GM20000 (cell line): Measurements from ENCODE around the gene ZNF503.

Experiments used
- DNase-seq: peaks from one replicate; pipeline ENCODE4 v3.0.0; 2012; ENCODE audit warnings: low spot score
- TF ChIP-seq, protein P1 (sequence below): IDR thresholded peaks from 2 replicates; pipeline ENCODE4 v1.5.1; 2012; ENCODE audit warnings: mild to moderate bottlenecking, control low read depth; ENCODE audit errors: extremely low read depth, missing control alignments

Gene ZNF503

DNA sequence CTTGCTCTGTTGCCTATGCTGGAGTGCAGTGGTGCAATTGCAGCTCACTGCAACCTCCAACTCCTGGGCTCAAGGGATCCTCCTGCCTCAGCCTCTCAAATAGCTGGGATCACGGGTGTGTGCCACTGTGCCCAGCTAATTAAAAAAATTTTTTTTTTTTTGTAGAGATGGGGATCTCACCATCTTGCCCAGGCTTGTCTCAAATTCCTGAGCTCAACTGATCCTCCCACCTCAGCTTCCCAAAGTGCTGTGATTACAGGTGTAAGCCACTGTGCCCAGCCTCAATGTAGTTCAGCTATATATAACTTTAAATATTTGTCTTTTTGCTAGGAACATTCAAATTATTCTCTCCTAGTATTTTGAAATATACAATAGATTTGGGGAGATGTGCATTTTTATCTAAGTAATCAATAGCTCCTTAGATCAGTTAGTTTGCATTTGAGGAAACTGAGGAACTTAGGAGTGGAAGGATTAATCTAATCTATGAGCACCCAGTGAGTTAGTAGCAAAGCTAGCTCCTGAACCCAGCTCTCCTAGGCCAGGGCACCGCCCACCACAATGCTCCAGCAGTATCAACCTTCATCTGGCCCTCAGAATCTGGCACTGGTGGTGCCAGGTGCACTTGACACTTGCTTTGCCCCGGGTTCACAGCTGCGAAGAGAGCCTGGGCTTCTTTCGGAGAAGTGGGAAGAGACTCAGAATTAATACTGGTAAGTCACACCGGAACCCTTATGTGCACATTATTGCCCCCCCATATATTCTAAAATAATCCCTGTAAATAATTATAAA lies 23.9 kb upstream of the ZNF503 start:
- DNase-seq, result no peak
- TF ChIP-seq, protein P1, sequence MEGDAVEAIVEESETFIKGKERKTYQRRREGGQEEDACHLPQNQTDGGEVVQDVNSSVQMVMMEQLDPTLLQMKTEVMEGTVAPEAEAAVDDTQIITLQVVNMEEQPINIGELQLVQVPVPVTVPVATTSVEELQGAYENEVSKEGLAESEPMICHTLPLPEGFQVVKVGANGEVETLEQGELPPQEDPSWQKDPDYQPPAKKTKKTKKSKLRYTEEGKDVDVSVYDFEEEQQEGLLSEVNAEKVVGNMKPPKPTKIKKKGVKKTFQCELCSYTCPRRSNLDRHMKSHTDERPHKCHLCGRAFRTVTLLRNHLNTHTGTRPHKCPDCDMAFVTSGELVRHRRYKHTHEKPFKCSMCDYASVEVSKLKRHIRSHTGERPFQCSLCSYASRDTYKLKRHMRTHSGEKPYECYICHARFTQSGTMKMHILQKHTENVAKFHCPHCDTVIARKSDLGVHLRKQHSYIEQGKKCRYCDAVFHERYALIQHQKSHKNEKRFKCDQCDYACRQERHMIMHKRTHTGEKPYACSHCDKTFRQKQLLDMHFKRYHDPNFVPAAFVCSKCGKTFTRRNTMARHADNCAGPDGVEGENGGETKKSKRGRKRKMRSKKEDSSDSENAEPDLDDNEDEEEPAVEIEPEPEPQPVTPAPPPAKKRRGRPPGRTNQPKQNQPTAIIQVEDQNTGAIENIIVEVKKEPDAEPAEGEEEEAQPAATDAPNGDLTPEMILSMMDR, result no peak

DNA sequence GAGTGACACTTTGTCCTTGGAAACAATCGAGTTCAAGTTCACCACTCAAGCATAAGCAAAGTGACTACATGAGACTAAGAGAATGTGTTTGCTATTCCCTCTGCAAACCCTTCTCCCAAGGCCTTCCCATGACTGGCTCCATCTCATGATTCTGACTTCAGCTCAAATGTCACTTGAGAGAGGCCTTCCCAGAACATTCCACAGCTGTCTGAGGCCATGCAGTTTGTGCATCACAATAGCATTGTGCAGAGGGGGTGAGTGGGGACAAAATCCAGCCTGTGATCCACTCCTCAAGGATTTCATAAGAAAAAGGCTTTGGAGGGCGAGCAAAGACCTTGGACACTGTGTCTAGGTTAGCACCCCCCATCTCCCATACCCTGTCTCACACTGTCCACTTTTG lies 23.0 kb upstream of the ZNF503 start:
- TF ChIP-seq, protein P1, result no peak
- no peak for DNase-seq

DNA sequence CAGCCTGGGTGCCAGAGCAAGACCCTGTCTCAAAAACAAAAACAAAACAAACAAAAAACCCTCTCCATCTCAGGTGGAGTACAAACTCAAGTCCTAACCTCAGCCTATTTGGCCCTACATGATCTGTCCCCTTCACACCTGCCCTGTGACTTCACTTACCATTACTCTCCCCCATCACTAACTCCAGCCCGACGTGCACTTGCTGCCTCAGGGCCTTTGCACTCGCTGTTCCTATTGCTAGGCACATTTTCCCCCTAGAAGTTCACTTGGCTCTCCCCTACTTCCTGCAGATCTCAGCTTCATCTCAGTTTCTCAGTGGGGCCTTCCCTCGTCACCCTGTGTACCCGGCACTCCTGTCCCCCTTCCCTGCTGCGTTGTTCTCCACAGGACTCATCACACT lies 21.3 kb upstream of the ZNF503 start:
- TF ChIP-seq, protein P1, result no peak
- DNase-seq, result no peak

DNA sequence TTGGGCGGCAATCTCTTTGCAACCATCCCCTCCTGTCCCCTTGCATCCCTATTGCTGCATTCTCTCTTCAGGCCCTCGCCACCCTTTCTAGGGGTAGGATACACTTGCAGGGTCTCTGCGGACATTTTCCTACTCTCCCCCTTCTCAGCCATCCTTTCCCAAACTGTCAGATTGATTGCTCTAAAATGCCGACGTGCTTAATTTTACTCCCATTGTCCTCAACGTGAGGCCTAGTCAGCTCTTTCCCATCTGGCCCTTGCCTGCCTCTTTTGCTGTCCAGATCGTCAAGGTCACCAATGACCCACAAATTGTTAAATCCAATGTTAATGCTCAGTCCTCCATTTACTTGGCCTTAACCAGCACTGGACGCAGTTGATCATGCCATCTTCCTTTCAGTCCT lies 17.1 kb upstream of the ZNF503 start:
- TF ChIP-seq, protein P1, result no peak
- no peak for DNase-seq

DNA sequence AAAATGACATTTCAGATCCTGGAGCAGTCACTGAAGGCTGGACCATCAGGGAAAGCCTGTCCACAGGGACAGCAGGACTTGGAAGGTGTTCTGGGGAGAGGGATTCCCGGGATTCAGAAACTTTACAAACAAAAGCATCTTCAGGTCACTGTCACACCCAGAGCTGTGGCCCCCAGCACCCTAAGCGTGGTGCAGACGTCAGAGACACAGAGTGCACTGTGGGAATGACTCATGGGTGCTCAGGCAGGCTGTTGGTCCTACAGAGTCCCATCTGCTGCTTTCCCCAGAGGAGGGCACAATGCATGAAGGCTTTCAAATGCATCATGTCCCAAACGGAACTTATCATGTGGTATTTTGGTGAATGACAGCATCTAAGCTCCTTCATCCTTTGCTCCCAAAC lies 16.7 kb upstream of the ZNF503 start:
- TF ChIP-seq, protein P1, result no peak
- DNase-seq, result no peak

- no peak for DNase-seq
- TF ChIP-seq, protein P1, result no peak
These were observed 16.0 kb upstream of the ZNF503 start for GRCh38 chr10:75417522-75417927.

- TF ChIP-seq, protein P1, result no peak
These were observed 13.0 kb upstream of the ZNF503 start for GRCh38 chr10:75414527-75414926.

More at GRCh38 chr10:75414527-75414926, 13.0 kb upstream of the ZNF503 start:
- no peak for DNase-seq
